ENCODE results near the gene TMED10. TPM values are rescaled to one million over a fixed set of nuclear protein-coding genes. Genes with fewer than 3 reads are reported as not detected.

TMED10 gene
- total RNA-seq, 1 donor from 2014 or later, result 116 TPM

- H3K4me3 ChIP-seq (ENCODE audit: low read length in 3 of 3), result no peak overlapping the region
- H3K27ac ChIP-seq (ENCODE audit: low read depth, low read length), result peak overlapping the region; percentile 73
Measured at GRCh38 chr14:75098212-75098611, 78.2 kb downstream of the TMED10 start.

GRCh38 chr14:75096959-75097358, 79.5 kb downstream of the TMED10 start:
- H3K9ac ChIP-seq (ENCODE audit: low read depth in 1 of 3, low read length in 3 of 3), result no peak overlapping the region
- peak overlapping the region; percentile 73 for H3K27ac ChIP-seq (ENCODE audit: low read depth, low read length)
- no peak overlapping the region for H3K4me3 ChIP-seq (ENCODE audit: low read length in 3 of 3)
- peaks cover 31 to 59% (median 41%) of the 10 kb centered on the region in 3 donors for H3K36me3 ChIP-seq (ENCODE audit: control insufficient read depth in 3 of 3, insufficient read depth in 3 of 3, low read length in 3 of 3)
- H3K27me3 ChIP-seq (ENCODE audit: control insufficient read depth in 3 of 3, insufficient read depth in 3 of 3, low read length in 3 of 3), result no peaks in the 10 kb centered on the region
- H3K9me3 ChIP-seq (ENCODE audit: control insufficient read depth in 3 of 3, low read length in 3 of 3), result no peaks in the 10 kb centered on the region
- H3K4me1 ChIP-seq (ENCODE audit: control insufficient read depth in 3 of 3, insufficient read depth in 3 of 3, low read length in 3 of 3), result peaks cover 19 to 26% (median 24%) of the 10 kb centered on the region in 3 donors

More at GRCh38 chr14:75098212-75098611, 78.2 kb downstream of the TMED10 start:
- H3K9me3 ChIP-seq (ENCODE audit: control insufficient read depth in 3 of 3, low read length in 3 of 3), result no peaks in the 10 kb centered on the region
- peaks cover 29 to 59% (median 44%) of the 10 kb centered on the region in 3 donors for H3K36me3 ChIP-seq (ENCODE audit: control insufficient read depth in 3 of 3, insufficient read depth in 3 of 3, low read length in 3 of 3)
- no peaks in the 10 kb centered on the region for H3K27me3 ChIP-seq (ENCODE audit: control insufficient read depth in 3 of 3, insufficient read depth in 3 of 3, low read length in 3 of 3)
- peaks cover 19 to 26% (median 24%) of the 10 kb centered on the region in 3 donors for H3K4me1 ChIP-seq (ENCODE audit: control insufficient read depth in 3 of 3, insufficient read depth in 3 of 3, low read length in 3 of 3)
- peak overlapping the region in 2 of 3 donors; percentile 12 to 54 for H3K9ac ChIP-seq (ENCODE audit: low read depth in 1 of 3, low read length in 3 of 3)

- Histone ChIP-seq H3K27ac (ENCODE audit: low read depth, low read length) (no peak overlapping the region), H3K4me3 (ENCODE audit: low read length in 3 of 3) (no peak overlapping the region), H3K27me3 (ENCODE audit: control insufficient read depth in 3 of 3, insufficient read depth in 3 of 3, low read length in 3 of 3) (no peaks in the 10 kb centered on the region), H3K4me1 (ENCODE audit: control insufficient read depth in 3 of 3, insufficient read depth in 3 of 3, low read length in 3 of 3) (peaks cover 19 to 26% (median 24%) of the 10 kb centered on the region in 3 donors), H3K9me3 (ENCODE audit: control insufficient read depth in 3 of 3, low read length in 3 of 3) (no peaks in the 10 kb centered on the region), H3K9ac (ENCODE audit: low read depth in 1 of 3, low read length in 3 of 3) (no peak overlapping the region), H3K36me3 (ENCODE audit: control insufficient read depth in 3 of 3, insufficient read depth in 3 of 3, low read length in 3 of 3) (peaks cover 34 to 53% (median 36%) of the 10 kb centered on the region in 3 donors)
Measured at GRCh38 chr14:75095690-75096089, 80.7 kb downstream of the TMED10 start.

- H3K4me3 ChIP-seq (ENCODE audit: low read length in 3 of 3), result no peak overlapping the region
- no peak overlapping the region for H3K9ac ChIP-seq (ENCODE audit: low read depth in 1 of 3, low read length in 3 of 3)
- H3K9me3 ChIP-seq (ENCODE audit: control insufficient read depth in 3 of 3, low read length in 3 of 3), result no peaks in the 10 kb centered on the region
- no peaks in the 10 kb centered on the region for H3K27me3 ChIP-seq (ENCODE audit: control insufficient read depth in 3 of 3, insufficient read depth in 3 of 3, low read length in 3 of 3)
- peaks cover 30 to 51% (median 35%) of the 10 kb centered on the region in 3 donors for H3K36me3 ChIP-seq (ENCODE audit: control insufficient read depth in 3 of 3, insufficient read depth in 3 of 3, low read length in 3 of 3)
- peaks cover 19 to 26% (median 24%) of the 10 kb centered on the region in 3 donors for H3K4me1 ChIP-seq (ENCODE audit: control insufficient read depth in 3 of 3, insufficient read depth in 3 of 3, low read length in 3 of 3)
- no peak overlapping the region for H3K27ac ChIP-seq (ENCODE audit: low read depth, low read length)
Measured at GRCh38 chr14:75094896-75095295, 81.5 kb downstream of the TMED10 start.

GRCh38 chr14:75092698-75093097, 83.7 kb downstream of the TMED10 start:
- no peak overlapping the region for H3K4me3 ChIP-seq (ENCODE audit: low read length in 3 of 3)
- H3K9me3 ChIP-seq (ENCODE audit: control insufficient read depth in 3 of 3, low read length in 3 of 3), result no peaks in the 10 kb centered on the region
- H3K36me3 ChIP-seq (ENCODE audit: control insufficient read depth in 3 of 3, insufficient read depth in 3 of 3, low read length in 3 of 3), result peaks cover 31 to 51% (median 35%) of the 10 kb centered on the region in 3 donors
- no peak overlapping the region for H3K27ac ChIP-seq (ENCODE audit: low read depth, low read length)
- H3K4me1 ChIP-seq (ENCODE audit: control insufficient read depth in 3 of 3, insufficient read depth in 3 of 3, low read length in 3 of 3), result peaks cover 9 to 12% (median 10%) of the 10 kb centered on the region in 3 donors
- H3K9ac ChIP-seq (ENCODE audit: low read depth in 1 of 3, low read length in 3 of 3), result no peak overlapping the region
- H3K27me3 ChIP-seq (ENCODE audit: control insufficient read depth in 3 of 3, insufficient read depth in 3 of 3, low read length in 3 of 3), result no peaks in the 10 kb centered on the region

GRCh38 chr14:75091251-75091650, 85.2 kb downstream of the TMED10 start:
- no peaks in the 10 kb centered on the region for H3K9me3 ChIP-seq (ENCODE audit: control insufficient read depth in 3 of 3, low read length in 3 of 3)
- no peak overlapping the region for H3K27ac ChIP-seq (ENCODE audit: low read depth, low read length)
- H3K4me3 ChIP-seq (ENCODE audit: low read length in 3 of 3), result no peak overlapping the region
- H3K27me3 ChIP-seq (ENCODE audit: control insufficient read depth in 3 of 3, insufficient read depth in 3 of 3, low read length in 3 of 3), result no peaks in the 10 kb centered on the region
- no peak overlapping the region for H3K9ac ChIP-seq (ENCODE audit: low read depth in 1 of 3, low read length in 3 of 3)
- peaks cover 38 to 58% (median 42%) of the 10 kb centered on the region in 3 donors for H3K36me3 ChIP-seq (ENCODE audit: control insufficient read depth in 3 of 3, insufficient read depth in 3 of 3, low read length in 3 of 3)
- no peaks in the 10 kb centered on the region for H3K4me1 ChIP-seq (ENCODE audit: control insufficient read depth in 3 of 3, insufficient read depth in 3 of 3, low read length in 3 of 3)

- H3K27ac ChIP-seq (ENCODE audit: low read depth, low read length), result no peak overlapping the region
- no peaks in the 10 kb centered on the region for H3K27me3 ChIP-seq (ENCODE audit: control insufficient read depth in 3 of 3, insufficient read depth in 3 of 3, low read length in 3 of 3)
- no peaks in the 10 kb centered on the region for H3K9me3 ChIP-seq (ENCODE audit: control insufficient read depth in 3 of 3, low read length in 3 of 3)
- H3K9ac ChIP-seq (ENCODE audit: low read depth in 1 of 3, low read length in 3 of 3), result no peak overlapping the region
- H3K4me1 ChIP-seq (ENCODE audit: control insufficient read depth in 3 of 3, insufficient read depth in 3 of 3, low read length in 3 of 3), result no peaks in the 10 kb centered on the region
- H3K36me3 ChIP-seq (ENCODE audit: control insufficient read depth in 3 of 3, insufficient read depth in 3 of 3, low read length in 3 of 3), result peaks cover 37 to 57% (median 44%) of the 10 kb centered on the region in 3 donors
- H3K4me3 ChIP-seq (ENCODE audit: low read length in 3 of 3), result no peak overlapping the region
Measured at GRCh38 chr14:75090353-75090752, 86.1 kb downstream of the TMED10 start.

GRCh38 chr14:75088566-75089373, 87.6 kb downstream of the TMED10 start:
- Histone ChIP-seq H3K9me3 (ENCODE audit: control insufficient read depth in 3 of 3, low read length in 3 of 3) (no peaks in the 10 kb centered on the region), H3K36me3 (ENCODE audit: control insufficient read depth in 3 of 3, insufficient read depth in 3 of 3, low read length in 3 of 3) (peaks cover 44 to 56% (median 50%) of the 10 kb centered on the region in 3 donors), H3K27me3 (ENCODE audit: control insufficient read depth in 3 of 3, insufficient read depth in 3 of 3, low read length in 3 of 3) (no peaks in the 10 kb centered on the region), H3K27ac (ENCODE audit: low read depth, low read length) (no peak overlapping the region), H3K4me1 (ENCODE audit: control insufficient read depth in 3 of 3, insufficient read depth in 3 of 3, low read length in 3 of 3) (no peaks in the 10 kb centered on the region), H3K4me3 (ENCODE audit: low read length in 3 of 3) (no peak overlapping the region), H3K9ac (ENCODE audit: low read depth in 1 of 3, low read length in 3 of 3) (no peak overlapping the region)

GRCh38 chr14:75088153-75088552, 88.3 kb downstream of the TMED10 start:
- no peak overlapping the region for H3K9ac ChIP-seq (ENCODE audit: low read depth in 1 of 3, low read length in 3 of 3)
- peaks cover 48 to 59% (median 57%) of the 10 kb centered on the region in 3 donors for H3K36me3 ChIP-seq (ENCODE audit: control insufficient read depth in 3 of 3, insufficient read depth in 3 of 3, low read length in 3 of 3)
- no peaks in the 10 kb centered on the region for H3K27me3 ChIP-seq (ENCODE audit: control insufficient read depth in 3 of 3, insufficient read depth in 3 of 3, low read length in 3 of 3)
- H3K27ac ChIP-seq (ENCODE audit: low read depth, low read length), result no peak overlapping the region
- H3K4me1 ChIP-seq (ENCODE audit: control insufficient read depth in 3 of 3, insufficient read depth in 3 of 3, low read length in 3 of 3), result no peaks in the 10 kb centered on the region
- H3K9me3 ChIP-seq (ENCODE audit: control insufficient read depth in 3 of 3, low read length in 3 of 3), result no peaks in the 10 kb centered on the region
- H3K4me3 ChIP-seq (ENCODE audit: low read length in 3 of 3), result no peak overlapping the region

- Histone ChIP-seq H3K36me3 (ENCODE audit: control insufficient read depth in 3 of 3, insufficient read depth in 3 of 3, low read length in 3 of 3) (peaks cover 36 to 59% (median 58%) of the 10 kb centered on the region in 3 donors), H3K27ac (ENCODE audit: low read depth, low read length) (no peak overlapping the region)
Measured at GRCh38 chr14:75084513-75084912, 91.9 kb downstream of the TMED10 start.

More at GRCh38 chr14:75084513-75084912, 91.9 kb downstream of the TMED10 start:
- Histone ChIP-seq H3K9ac (ENCODE audit: low read depth in 1 of 3, low read length in 3 of 3) (no peak overlapping the region), H3K27me3 (ENCODE audit: control insufficient read depth in 3 of 3, insufficient read depth in 3 of 3, low read length in 3 of 3) (no peaks in the 10 kb centered on the region), H3K4me1 (ENCODE audit: control insufficient read depth in 3 of 3, insufficient read depth in 3 of 3, low read length in 3 of 3) (peaks cover 0 to 4% (median 0%) of the 10 kb centered on the region in 3 donors), H3K9me3 (ENCODE audit: control insufficient read depth in 3 of 3, low read length in 3 of 3) (no peaks in the 10 kb centered on the region), H3K4me3 (ENCODE audit: low read length in 3 of 3) (no peak overlapping the region)

Measured in skeletal muscle tissue (tissue), 4 donors.